ENCODE results near the gene MAPRE2.

The MAPRE2 gene

DNA sequence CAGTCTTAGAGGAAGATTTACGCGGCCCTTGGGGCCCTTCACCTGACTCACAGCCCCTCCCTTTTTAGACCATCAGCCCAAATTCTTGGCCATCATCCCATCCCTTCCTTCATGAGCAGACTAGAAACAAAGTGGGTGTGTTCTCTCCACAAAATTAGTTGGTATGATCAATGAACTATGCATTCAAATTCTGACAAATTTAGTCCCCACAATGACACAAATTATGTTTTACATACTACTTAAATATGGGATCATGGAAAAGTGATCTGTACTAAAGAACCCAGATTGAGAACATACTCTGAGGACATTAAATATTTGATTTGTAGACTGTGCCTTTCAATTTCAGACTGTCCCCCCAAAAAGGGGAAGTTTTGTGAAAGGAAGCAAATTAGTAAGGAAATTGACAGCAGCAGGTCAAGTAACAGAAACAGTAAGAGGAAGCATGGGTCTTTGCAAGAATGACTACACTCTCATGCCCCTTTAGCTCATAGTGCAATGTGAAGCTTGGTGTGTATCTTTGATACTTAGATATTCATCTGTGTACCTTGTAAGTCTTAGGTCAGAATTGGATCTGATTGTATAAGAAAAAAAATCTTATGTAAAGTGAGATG, 2.2 kb upstream of the MAPRE2 start:
- DNase-seq, result no peak

DNA sequence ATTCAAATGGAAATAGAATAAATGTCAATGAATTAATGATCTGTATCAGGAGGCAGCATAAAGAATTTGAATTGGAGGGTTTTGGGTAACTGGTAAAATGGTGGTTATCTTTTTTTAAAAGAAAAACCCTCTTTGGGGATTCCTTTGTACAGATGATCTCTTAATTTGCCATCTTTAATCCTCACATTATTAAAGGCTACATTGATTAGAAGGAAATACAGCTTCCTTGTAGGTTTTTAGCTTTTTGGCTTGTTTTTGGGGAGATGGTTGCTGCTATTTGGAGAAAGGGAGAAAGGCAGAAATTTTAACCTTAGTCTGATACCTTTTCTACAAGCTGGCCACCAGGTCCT, 600 bp upstream of the MAPRE2 start:
- no peak for DNase-seq

GRCh38 chr18:35041815-35042387, 688 bp downstream of the MAPRE2 start:
- no peak for DNase-seq

DNA sequence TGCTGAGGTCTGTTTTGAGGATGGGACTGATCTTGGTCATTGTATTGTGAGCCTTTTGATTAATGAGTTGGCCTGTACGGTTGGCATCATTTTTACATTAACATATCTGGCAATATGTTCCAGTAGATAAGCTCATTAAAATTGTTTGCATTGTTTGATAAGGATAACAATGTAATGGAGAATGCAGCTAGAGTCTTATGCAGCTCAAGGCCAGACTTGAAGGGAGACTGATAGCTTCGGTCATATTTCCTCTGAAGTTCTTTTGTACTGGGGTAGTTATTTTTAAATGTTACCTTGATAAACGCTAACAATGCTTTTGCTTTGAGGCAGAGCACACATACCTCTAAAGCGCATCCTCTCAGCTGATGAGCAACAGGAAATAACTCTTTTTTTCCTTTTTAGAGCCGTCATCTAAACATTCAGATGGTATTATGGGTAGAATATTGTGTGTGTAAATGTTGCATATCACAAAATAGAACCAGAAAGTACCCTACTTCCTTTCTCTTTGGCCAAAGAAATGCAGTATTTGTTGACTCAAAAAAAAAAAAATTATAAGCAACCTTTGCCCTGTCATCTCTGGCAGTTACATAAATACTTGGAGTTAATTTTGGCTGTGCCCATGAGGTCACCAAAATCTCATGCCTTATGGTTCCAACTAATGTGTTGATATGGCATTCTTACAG, 1.3 kb downstream of the MAPRE2 start:
- peak; percentile 11 for DNase-seq

GRCh38 chr18:35043207-35043606, 2.0 kb downstream of the MAPRE2 start:
- no peak for DNase-seq

GRCh38 chr18:35045121-35045520, 3.9 kb downstream of the MAPRE2 start:
- no peak for DNase-seq

- DNase-seq, result no peak
These were observed 4.6 kb downstream of the MAPRE2 start for GRCh38 chr18:35045806-35046205.

DNA sequence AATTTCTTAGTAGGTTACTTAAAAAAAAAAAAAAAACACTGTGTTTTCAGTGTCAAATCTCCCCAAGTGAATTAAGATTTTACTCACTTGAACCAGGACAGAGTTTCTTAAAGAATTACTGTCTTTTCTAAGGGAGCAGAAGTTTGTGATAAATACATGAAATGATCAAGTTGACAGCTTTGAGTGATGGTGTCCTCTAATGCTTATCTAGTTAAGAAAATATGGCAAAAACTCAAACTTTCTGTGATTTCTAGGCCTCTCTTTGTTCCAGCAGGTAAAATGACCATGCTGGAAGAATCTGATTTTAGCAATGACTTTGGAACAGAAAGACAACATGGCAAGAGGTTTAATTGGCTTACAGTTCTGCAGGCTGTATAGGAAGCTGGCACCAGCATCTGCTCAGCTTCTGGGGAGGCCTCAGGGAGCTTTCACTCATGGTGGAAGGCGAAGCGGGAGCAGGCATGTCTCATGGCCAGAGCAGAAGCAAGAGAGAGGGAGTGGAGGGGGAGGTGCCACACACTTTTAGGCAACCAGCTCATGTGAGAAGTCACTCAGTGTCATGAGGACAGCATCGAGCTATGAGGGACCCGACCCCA, 6.6 kb downstream of the MAPRE2 start:
- DNase-seq, result no peak

- no peak for DNase-seq
These were observed 8.2 kb downstream of the MAPRE2 start for GRCh38 chr18:35049111-35050027.

DNA sequence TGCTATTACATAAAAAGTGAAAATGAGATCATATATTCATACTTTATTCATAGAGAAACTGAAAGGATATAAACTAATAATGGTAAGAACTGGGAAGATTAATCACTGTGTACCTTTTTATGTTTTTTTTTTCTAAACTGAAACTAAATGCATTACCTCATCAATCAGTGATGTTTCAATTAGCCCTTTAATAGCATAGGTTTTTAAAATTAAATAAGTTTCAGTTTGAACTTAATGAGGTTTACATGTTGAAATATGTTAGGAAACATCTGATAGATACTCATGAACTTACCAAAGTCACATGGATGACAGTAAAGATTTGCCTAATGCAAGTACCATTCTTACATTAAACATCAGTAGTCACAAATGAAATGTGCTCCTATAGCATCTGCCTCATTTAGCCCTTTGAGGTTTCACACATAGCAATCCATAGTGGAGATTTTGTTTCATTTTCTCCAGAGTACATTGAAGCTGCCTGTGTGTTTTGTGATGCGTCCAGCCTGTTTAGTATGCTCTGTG, 8.9 kb downstream of the MAPRE2 start:
- no peak for DNase-seq

DNA sequence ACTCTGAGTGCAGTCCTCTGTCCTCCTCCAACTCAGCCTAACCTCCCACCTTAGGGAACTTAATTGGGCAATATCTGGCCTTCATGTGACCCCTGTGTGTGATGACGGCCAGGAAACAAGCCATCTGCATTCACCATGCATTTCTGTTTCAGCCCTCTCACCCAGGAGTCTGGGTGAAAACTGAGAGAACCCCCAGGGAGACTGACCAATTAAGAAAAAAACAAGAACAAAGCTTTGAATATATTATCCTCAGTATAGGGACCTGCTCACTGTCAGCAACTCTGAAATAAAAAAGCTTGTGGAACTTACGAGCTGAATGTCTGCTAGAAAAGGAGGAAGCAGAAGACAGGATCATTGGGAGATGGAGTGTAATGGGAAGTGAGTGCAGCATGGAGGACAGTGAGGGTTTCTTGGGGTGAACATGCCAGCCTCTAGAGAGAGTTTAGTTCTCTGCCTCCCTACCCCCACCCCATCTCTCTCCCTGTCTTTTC, 9.5 kb downstream of the MAPRE2 start:
- no peak for DNase-seq

DNA sequence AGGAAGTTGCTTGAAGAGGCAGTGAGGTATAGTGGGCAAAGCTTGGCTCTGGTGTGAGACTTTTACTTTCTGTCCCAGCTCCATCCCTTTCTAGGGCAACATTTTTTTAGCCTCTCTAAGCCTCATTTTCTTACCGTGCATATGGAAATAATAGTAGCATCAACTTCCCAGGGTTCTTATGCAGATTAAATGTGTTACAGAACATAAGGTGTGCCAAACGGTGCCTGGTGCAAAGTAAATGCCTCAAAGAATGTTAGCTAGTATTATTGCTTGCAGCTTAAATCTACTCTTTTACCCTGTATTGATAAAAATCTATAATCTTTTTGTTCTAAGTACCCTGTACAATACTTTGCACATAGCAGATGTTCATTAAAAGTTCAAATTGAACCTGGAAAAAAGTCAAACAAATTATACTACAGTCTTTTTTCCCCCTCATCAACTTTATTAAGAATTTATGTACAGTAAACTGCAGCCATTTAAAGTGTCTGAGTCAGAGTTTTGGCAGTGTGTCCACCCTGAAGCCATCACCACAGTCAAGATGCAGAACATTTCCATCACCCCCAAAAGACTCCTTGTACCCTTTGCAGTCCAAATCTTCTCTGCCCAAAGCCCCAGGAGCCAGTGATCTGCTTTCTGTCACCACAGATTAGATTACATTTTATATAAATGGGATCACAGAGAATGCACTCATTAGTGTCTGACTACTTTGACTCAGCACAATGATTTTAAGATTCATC, 10.6 kb downstream of the MAPRE2 start:
- no peak for DNase-seq

GRCh38 chr18:35054401-35054800, 13.2 kb downstream of the MAPRE2 start:
- DNase-seq, result no peak

- no peak for DNase-seq
These were observed 13.9 kb downstream of the MAPRE2 start for GRCh38 chr18:35055105-35055504.

DNA sequence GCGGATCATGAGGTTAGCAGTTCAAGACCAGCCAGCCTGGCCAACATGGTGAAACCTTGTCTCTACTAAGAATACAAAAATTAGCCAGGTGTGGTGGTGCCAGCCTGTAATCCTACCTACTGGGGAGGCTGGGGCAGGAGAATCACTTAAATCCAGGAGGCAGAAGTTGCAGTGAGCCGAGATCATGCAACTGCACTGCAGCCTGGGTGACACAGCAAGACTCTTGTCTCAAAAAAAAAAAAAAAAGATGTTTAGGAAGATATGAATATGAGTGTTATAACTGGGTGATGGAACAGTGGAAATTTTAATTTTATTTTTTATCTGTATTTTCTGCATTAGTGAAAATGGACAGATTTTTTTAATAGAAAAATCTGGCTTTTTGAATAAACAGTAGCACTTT, 14.5 kb downstream of the MAPRE2 start:
- DNase-seq, result no peak

DNA sequence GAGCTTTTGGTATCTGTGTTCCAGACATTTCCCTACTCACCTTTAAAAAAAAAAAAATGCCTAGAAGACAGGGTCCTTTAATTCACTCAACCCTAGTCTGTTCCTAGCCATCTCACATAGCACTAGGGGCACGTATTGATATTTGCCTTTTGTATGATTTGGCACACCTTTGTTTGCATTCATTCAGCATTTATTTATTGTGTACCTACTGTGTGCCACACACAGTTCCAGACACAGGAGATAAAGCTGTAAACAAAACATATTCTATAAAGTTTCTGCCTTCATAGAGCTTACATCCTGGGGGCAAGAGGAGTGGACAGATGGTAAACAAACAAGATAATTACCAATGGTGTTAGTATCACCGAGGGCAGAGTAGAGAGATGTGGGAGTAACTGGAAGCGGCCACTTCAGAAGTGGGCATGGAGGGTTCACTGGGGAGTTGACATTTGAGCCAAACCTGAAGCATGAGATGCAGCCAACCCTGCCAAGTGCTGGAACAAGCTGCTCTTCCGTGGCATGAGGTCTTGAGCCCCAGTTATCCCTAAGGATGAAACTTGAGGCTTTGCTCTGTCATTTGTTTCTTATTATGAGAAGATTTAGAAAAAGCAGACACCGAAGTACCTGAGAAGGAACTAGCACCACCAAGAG, 18.2 kb downstream of the MAPRE2 start:
- no peak for DNase-seq

- DNase-seq, result no peak
These were observed 19.1 kb downstream of the MAPRE2 start for GRCh38 chr18:35060122-35060815.

GRCh38 chr18:35061336-35061735, 20.1 kb downstream of the MAPRE2 start:
- no peak for DNase-seq

- no peak for DNase-seq
These were observed 20.6 kb downstream of the MAPRE2 start for GRCh38 chr18:35061804-35062203.

- DNase-seq, result no peak
These were observed 21.2 kb downstream of the MAPRE2 start for GRCh38 chr18:35062408-35062807.
